ENCODE results near the gene PNRC2. TPM values are rescaled to one million over a fixed set of nuclear protein-coding genes. Genes with fewer than 3 reads are reported as not detected.

The PNRC2 gene
- total RNA-seq, 1 donor = 74.9 TPM

- Histone ChIP-seq H3K79me2 (ENCODE audit: insufficient read depth, low read length) (peaks cover 42% of the 10 kb centered on the region), H3K36me3 (ENCODE audit: insufficient read depth, low read length) (peaks cover 46% of the 10 kb centered on the region), H2AFZ (ENCODE audit: low read length) (no peak overlapping the region), H3K27ac (ENCODE audit: low read depth, low read length) (peak overlapping the region; percentile 2), H4K20me1 (ENCODE audit: insufficient read depth, low read length) (peaks cover 10% of the 10 kb centered on the region), H3K4me3 (ENCODE audit: insufficient read depth, low read length) (no peak overlapping the region), H3K9me3 (ENCODE audit: low read depth, low read length) (no peaks in the 10 kb centered on the region), H3K4me2 (ENCODE audit: insufficient read depth, low read length) (no peak overlapping the region), H3K27me3 (ENCODE audit: insufficient read depth, low read length) (no peaks in the 10 kb centered on the region), H3K4me1 (ENCODE audit: insufficient read depth, low read length) (peaks cover 6% of the 10 kb centered on the region)
- no peak for DNase-seq (ENCODE audit: insufficient read length, low spot score, missing footprints)
- no peak for TF ChIP-seq CTCF (IDR thresholded peaks at IDR 0.05; ENCODE audit: extremely low read depth, low read depth, low read length)
Measured at GRCh38 chr1:23963617-23964234, 4.1 kb downstream of the PNRC2 start.

- DNase-seq (ENCODE audit: insufficient read length, low spot score, missing footprints) = no peak
- Histone ChIP-seq H3K36me3 (ENCODE audit: insufficient read depth, low read length) (peaks cover 46% of the 10 kb centered on the region), H2AFZ (ENCODE audit: low read length) (no peak overlapping the region), H3K27ac (ENCODE audit: low read depth, low read length) (peak overlapping the region; percentile 2), H3K9me3 (ENCODE audit: low read depth, low read length) (no peaks in the 10 kb centered on the region), H3K4me1 (ENCODE audit: insufficient read depth, low read length) (peaks cover 1% of the 10 kb centered on the region), H3K79me2 (ENCODE audit: insufficient read depth, low read length) (peaks cover 44% of the 10 kb centered on the region), H3K4me3 (ENCODE audit: insufficient read depth, low read length) (no peak overlapping the region), H4K20me1 (ENCODE audit: insufficient read depth, low read length) (peaks cover 10% of the 10 kb centered on the region), H3K4me2 (ENCODE audit: insufficient read depth, low read length) (no peak overlapping the region), H3K27me3 (ENCODE audit: insufficient read depth, low read length) (no peaks in the 10 kb centered on the region)
- TF ChIP-seq CTCF (IDR thresholded peaks at IDR 0.05; ENCODE audit: extremely low read depth, low read depth, low read length) = no peak
Measured at GRCh38 chr1:23964235-23964668, 4.6 kb downstream of the PNRC2 start.

- Histone ChIP-seq H3K27ac (ENCODE audit: low read depth, low read length) (peak overlapping the region; percentile 2), H3K9me3 (ENCODE audit: low read depth, low read length) (no peaks in the 10 kb centered on the region), H3K36me3 (ENCODE audit: insufficient read depth, low read length) (peaks cover 53% of the 10 kb centered on the region), H3K4me3 (ENCODE audit: insufficient read depth, low read length) (no peak overlapping the region), H3K4me2 (ENCODE audit: insufficient read depth, low read length) (no peak overlapping the region), H2AFZ (ENCODE audit: low read length) (no peak overlapping the region), H3K4me1 (ENCODE audit: insufficient read depth, low read length) (no peaks in the 10 kb centered on the region), H3K79me2 (ENCODE audit: insufficient read depth, low read length) (peaks cover 48% of the 10 kb centered on the region), H4K20me1 (ENCODE audit: insufficient read depth, low read length) (peaks cover 10% of the 10 kb centered on the region), H3K27me3 (ENCODE audit: insufficient read depth, low read length) (no peaks in the 10 kb centered on the region)
- TF ChIP-seq CTCF (IDR thresholded peaks at IDR 0.05; ENCODE audit: extremely low read depth, low read depth, low read length) = no peak
- no peak for DNase-seq (ENCODE audit: insufficient read length, low spot score, missing footprints)
Measured at GRCh38 chr1:23964790-23965740, 5.4 kb downstream of the PNRC2 start.

- Histone ChIP-seq H3K36me3 (ENCODE audit: insufficient read depth, low read length) (peaks cover 59% of the 10 kb centered on the region), H3K4me3 (ENCODE audit: insufficient read depth, low read length) (no peak overlapping the region), H3K9me3 (ENCODE audit: low read depth, low read length) (no peaks in the 10 kb centered on the region), H3K79me2 (ENCODE audit: insufficient read depth, low read length) (peaks cover 42% of the 10 kb centered on the region), H4K20me1 (ENCODE audit: insufficient read depth, low read length) (no peaks in the 10 kb centered on the region), H3K27ac (ENCODE audit: low read depth, low read length) (no peak overlapping the region), H3K4me1 (ENCODE audit: insufficient read depth, low read length) (no peaks in the 10 kb centered on the region), H3K4me2 (ENCODE audit: insufficient read depth, low read length) (no peak overlapping the region), H2AFZ (ENCODE audit: low read length) (no peak overlapping the region), H3K27me3 (ENCODE audit: insufficient read depth, low read length) (no peaks in the 10 kb centered on the region)
- no peak for TF ChIP-seq CTCF (IDR thresholded peaks at IDR 0.05; ENCODE audit: extremely low read depth, low read depth, low read length)
- DNase-seq (ENCODE audit: insufficient read length, low spot score, missing footprints) = no peak
Measured at GRCh38 chr1:23966973-23967493, 7.4 kb downstream of the PNRC2 start.

Data from osteoblast (primary cell).